M059J (cell line): ENCODE results near the gene PCK2. TPM values are rescaled to one million over a fixed set of nuclear protein-coding genes. Genes with fewer than 3 reads are reported as not detected.
A peak's percentile ranks its signal among the peaks of the same experiment; 100 is the strongest.

Experiments used
- DNase-seq: peaks from one replicate; pipeline ENCODE4 v3.0.0-alpha.2; 2012; ENCODE audit warnings: low read depth
- total RNA-seq: library from RNA; depleted of rRNA; stranded (reverse); fragments of >200 nt; shearing (Covaris generic); gene quantifications from 2 replicates; pipeline ENCODE4 v1.2.3, GENCODE V29; 2014

The PCK2 gene
- total RNA-seq, 1 experiment from 2014 or later = 15.6 TPM

DNA sequence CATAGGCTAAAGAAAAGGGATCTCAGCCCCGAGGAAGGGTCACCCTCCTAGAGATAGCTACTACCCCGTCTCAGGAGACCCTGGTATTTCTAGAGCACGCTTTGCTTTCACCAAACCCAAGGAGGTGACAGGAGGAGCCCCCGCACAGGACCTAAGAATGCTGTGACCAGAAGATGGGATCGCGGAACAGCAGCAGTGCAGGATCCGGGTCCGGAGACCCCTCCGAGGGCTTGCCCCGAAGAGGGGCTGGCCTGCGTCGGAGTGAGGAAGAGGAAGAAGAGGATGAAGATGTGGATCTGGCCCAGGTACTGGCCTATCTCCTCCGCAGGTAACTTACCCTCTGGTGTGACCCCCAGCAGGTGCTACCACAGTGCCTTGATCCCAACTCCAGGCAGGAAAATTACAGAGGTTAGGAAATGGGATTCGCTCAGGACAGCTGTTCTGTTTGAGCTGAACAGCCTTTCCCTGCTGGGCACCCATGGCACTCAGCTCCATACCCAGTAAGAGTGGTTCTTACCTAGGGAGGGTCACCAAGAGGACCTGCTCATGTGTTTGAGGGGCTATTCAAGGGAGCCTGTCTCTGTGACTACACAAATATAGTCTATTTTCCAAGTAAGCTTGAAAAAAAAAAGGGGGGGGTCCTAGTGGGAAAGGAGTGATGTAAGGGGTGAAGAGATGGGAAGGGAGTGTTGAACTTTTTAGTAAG, 21.5 kb downstream of the PCK2 start:
- no peak for DNase-seq

DNA sequence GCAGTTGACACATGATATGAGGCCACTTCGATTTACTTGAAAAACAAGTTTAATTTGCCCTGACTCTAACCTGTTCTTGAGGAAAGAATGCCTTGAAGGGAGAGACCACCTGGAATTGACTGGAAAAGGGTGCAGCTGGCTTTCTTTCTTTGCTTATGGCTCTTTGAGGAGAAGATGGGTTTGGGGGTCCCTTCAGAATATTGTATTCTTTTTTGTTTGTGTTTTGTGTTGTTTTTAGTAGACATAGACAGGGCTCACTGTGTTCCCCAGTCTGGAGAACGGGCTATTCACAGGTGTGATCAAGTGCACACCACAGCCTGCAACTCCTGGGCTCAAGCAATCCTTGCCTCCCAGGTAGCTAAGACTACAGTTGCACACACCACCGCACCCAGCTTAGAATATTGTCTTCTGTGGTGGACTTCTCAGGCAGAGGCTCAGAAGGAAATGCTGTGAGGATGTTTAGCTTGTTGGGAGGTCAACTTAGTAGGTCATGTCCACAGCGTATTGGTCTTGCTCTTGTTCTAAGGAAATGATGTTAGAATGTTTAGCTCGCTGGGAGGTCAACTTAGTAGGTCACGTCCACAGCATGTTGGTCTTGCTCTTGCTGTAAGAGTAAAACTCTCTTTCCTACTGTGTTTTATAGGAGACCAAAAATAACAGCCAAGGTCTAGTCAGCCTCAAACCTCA, 22.2 kb downstream of the PCK2 start:
- DNase-seq = no peak

DNA sequence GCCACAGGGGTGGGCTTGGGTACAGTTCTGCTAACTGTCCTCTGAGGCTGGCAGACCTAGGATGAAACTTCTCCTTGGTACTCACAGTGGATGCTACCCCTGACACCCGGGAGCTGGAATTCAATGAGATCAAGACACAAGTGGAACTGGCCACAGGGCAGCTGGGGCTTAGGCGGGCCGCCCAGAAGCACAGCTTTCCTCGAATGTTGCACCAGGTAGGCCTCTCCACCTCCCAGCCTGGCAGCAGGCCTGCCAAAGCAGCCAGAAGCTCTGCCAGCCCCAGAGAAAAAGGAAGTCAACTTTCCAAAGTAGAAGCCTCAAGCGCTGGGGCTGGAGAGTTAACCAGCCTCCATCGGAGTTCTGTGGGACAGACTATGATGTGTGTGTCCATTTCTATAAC, 23.1 kb downstream of the PCK2 start:
- no peak for DNase-seq

DNA sequence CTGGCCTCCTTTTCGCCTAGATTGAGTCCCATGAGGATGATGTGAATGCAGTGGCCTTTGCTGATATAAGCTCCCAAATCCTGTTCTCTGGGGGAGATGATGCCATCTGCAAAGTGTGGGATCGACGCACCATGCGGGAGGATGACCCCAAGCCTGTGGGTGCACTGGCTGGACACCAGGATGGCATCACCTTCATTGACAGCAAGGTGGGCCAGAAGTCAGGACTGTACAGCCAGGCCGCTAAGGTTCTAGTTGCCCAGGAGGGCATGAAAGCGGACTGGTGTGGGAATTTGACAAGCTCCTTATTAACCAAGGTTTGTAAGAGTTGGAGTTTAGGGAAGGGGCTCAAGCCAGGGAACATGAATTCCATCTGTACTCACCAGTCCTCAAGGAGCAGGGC, 25.6 kb downstream of the PCK2 start:
- no peak for DNase-seq

DNA sequence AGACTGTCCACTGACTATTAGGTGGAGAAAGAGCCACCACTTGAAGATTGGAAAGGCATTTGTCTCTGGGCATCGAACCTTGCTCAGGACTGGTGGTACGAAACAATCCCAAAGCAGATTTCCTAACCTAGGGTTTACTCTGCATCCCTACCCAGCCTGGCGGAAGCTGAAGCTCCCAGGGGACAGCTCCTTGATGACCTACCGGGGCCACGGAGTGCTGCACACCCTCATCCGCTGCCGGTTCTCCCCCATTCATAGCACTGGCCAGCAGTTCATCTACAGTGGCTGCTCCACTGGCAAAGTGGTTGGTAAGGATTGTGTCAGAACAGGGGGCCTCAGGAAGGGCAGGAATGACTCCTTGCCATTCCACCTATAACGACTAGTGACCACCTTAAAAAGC, 27.1 kb downstream of the PCK2 start:
- DNase-seq = no peak

DNA sequence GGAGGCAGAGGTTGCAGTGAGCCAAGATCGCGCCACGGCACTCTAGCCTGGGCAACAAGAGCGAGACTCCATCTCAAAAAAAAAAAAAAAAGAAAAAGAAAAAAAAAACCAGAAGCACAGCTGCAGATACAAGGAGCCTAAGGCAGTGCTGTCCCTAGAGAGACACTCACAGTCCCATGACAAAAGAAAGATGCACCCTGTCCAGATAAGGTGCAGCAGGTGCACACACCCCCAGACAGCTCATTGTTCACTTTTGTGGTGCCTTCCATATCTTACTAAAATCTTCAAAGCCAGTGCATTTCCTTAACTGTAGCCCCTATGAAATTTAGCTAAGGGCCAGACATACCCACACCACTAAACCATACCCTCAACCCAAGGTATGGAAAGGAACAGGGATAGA, 28.3 kb downstream of the PCK2 start:
- no peak for DNase-seq

DNA sequence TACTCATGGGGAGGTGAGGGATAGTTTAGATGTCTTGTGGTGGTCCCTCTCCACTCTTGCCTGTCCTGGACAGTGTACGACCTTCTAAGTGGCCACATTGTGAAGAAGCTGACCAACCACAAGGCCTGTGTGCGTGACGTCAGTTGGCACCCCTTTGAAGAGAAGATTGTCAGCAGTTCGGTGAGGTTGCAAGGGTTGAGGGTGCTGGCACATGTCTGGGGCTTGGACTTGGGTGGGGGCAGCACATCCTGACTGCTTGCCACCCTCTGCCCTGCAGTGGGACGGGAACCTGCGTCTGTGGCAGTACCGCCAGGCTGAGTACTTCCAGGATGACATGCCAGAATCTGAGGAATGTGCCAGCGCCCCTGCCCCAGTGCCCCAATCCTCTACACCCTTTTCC, 28.8 kb downstream of the PCK2 start:
- no peak for DNase-seq

DNA sequence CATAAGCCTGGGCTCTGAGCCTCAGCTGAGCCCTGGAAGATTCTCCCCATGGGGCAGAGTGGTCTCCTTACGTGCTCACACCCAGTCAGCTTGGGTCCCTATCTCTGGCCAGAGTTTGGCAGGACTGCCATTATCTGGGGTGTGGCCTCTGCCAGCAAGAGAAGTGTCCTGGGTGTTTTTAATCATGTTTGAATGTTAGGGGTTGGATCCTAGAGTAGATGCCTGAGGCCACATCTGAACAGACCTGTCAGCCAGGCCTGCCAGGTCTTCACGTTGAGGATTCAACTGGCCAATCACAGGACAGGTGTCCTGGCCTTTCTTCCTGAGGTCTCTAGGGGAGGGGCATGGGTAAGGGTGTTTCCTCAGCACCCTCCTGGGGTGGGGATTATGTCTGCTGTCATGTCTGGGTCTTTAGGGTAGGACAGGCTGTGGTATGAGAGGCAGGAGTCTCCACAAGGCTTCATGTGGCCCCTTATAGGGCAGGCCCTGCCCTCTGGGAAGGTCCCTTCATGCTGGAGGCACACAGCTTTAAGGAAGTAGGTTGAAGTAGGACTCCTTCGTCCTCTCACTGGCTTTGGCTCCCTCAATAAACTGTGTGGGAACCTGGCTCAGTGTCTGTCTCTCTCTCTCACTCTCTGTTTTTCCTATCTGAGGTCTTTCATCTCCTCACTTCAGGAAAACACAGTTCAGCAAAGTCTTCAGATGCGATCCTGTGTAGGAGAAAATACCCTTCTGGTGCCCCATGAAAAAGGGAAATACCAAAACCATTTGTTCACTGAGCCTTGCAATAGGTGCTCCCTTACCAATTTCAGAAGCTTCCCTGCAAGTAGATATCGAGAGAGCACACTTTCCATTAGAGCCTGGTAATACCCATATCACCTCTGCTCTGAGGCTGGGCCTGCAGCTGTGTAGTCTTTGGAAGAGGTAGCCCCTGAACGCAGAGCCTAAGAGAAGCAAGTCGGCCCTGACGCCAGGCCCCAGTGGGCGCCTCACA, 29.6 kb downstream of the PCK2 start:
- no peak for DNase-seq

DNA sequence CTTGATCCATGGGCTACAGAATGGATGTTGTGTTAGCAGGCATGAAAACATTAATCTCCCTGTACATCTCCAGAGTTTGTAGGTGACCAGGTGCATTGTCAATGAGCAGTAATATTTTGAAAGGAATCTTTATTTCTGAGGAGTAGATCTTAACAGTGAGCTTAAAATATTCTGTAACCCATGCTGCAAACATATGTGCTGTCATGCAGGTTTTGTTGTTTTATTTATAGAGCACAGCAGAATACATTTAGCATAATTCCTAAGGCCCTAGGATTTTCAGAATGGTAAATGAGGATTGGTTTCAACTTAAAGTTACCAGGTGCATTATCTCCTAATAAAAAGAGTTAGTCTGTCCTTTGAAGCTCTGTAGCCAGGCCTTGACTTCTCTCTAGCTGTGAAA, 32.8 kb downstream of the PCK2 start:
- no peak for DNase-seq

DNA sequence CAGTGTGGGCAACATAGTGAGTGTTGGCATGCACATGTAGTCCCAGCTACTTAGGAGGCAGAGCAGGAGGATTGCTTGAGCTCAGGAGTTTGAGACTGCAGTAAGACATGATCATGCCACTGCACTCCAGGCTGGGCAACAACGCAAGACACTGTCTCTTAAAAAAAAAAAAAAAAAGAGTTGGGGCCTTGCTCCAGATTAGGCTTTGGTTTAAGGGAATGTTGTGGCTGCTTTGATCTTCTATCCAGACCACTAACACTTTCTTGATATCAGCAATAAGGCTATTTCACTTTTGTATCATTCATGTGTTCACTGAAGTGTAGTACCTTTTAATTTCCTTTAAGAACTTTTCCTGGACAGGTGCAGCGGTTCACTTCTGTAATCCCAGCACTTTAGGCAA, 33.6 kb downstream of the PCK2 start:
- DNase-seq = no peak

DNA sequence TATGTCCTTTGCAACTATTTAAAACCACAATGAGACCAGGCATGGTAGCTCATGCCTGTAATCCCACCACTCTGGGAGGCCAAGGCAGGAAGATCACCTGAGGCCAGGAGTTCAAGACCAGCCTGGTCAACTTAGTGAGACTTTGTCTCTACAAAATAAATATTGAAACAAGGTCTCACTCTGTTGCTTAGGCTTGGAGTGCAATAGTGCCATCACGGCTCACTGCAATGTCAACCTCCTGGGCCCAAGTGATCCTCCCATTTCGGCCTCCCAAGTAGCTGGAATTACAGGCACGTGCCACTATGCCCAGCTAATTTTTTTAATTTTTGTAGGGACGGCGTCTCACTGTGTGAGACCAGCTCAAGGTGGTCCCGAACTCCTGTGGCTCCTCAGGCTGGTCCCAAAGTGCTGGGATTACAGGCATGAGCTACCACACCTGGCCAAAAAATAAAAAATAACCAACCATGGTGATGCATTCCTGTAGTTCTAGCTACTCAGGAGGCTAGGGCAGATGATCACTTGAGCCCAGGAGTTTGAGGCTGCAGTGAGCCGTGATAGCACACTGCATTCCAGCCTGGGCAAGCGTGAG, 35.4 kb downstream of the PCK2 start:
- no peak for DNase-seq

DNA sequence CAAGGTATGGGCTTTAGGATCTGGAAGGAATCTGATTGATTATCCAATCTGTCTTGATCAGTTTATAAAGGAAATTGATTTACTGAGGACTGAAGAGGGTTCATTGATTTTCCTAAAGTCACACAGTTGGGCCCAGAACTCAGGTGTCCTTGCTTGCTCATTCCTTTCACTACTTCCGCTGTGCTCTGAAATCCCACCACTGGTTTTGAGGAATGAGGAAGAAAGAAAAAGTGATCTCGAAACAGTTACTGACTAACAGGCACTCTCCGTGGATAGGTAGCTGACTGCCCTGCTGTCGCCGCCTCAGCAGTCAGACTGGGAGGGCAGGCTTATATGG, 36.2 kb downstream of the PCK2 start, which contains the start of gene FITM1:
TSS of gene FITM1 (plus strand) at position 280 of the 337 bp plus-strand sequence. CDS start 905 bp downstream, outside the sequence.
- DNase-seq = no peak

DNA sequence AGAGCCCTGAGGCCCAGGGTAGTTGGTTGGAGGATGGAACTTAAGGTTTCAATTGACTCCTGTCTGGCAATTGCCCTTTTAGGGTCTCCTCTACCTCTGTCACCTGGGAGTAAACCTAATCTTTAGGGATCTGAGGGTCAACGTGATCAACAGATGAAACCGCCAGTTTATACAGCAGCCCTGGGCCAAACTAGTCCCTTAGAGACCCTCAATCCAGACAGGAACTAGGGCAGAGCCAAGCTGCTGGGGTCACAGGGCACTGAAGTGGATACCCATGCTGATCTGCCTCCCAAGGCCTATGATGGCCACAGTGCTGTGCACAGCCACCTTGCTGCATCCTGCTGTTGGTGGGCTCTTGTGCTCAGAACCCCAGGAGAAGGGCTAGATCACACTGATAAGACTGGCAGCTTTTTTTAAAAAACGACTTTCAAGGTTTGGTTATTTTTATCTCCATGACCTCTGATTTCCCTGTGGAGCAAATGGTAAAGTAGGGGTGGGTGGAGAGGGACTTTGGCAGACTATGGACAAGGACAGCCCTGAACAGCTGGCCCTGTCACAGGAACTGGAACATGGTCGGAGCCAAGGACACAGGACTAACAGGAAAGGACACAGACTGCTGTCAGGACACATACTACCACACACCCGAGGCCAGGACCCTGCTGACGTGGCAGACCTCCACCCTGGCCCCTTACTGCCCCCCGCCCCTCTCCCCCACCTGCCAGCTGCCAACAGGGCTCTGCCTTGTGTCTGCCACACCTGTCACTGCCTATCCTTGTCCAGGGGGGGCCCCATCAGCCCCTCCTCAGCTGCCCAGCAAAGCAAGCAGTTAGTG, 36.8 kb downstream of the PCK2 start:
- no peak for DNase-seq

DNA sequence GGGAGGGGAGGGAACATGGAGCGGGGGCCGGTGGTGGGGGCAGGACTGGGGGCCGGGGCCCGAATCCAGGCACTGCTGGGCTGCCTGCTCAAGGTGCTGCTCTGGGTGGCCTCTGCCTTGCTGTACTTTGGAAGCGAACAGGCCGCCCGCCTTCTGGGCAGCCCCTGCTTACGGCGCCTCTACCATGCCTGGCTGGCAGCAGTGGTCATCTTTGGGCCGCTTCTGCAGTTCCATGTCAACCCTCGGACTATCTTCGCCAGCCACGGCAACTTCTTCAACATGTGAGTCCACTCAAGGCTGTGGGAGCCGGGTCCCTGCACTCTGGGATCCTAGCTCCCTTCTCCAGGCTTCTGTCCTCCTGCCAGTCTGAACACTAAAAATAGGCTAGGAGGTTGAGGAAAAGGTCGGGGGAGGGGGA, 37.4 kb downstream of the PCK2 start:
- DNase-seq = no peak

DNA sequence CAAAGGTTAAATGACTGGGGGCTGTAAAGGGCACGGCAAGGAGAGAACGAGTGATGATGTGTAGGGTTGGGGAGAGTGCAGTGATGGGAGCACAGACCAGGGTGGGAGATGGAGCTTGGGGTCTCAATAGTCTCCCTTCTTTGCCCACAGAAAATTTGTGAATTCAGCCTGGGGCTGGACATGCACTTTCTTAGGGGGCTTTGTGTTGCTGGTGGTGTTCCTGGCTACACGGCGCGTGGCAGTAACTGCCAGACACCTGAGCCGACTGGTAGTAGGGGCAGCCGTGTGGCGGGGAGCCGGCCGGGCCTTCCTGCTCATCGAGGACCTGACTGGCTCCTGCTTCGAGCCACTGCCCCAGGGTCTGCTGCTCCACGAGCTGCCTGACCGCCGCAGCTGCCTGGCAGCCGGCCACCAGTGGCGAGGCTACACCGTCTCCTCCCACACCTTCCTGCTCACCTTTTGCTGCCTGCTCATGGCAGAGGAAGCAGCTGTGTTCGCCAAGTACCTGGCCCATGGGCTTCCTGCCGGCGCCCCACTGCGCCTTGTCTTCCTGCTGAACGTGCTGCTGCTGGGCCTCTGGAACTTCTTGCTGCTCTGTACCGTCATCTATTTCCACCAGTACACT, 38.1 kb downstream of the PCK2 start:
- DNase-seq = no peak

DNA sequence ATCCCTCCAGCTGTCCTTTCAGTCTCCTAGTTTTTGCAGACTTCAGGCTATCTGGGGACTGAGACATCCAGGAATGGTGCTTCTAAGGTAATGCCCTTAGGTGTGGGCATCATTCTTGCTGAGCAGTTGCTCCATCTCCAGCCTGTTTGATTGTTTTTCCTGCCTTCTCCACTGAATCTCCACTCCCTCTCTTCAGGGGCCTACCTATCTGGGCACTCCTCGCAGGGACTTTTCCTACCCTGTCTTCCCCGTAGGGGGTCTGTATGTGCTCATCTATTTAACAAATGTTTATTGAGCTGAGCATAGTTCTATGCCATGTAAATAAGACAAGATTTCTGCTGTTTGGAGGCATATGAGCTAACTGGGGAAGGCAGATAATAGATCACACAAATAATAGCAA, 38.9 kb downstream of the PCK2 start:
- no peak for DNase-seq

DNA sequence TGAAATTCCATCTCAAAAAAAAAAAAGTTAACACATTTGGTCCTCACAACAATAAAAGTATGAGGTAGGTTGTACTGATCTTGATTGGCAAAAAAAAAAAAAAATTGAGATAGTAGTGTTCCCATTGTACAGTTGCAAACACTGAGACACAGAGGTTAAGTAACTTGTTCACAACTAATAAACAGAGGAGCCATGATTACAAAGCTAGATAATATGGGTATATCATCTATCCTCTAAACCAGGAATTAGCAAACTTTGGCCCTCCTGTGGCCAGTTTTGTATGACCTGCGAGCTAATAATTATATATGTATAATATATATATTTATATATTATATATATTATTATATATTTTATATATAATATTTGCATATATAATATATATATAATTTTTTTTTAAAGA, 39.6 kb downstream of the PCK2 start:
- DNase-seq = no peak

DNA sequence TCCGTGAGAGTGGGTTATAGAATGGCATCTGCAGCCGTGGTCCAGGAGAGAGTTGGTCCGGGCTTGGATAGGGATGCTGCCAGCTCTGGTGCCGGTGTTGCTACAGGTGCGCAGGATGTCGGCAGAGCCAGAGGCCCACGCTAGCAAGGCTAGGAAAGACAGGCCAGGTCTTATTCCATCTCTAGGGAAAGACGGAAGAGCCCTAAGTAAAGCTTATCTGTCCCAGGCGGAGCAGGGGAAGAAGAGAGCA, 41.4 kb downstream of the PCK2 start:
- DNase-seq = no peak

DNA sequence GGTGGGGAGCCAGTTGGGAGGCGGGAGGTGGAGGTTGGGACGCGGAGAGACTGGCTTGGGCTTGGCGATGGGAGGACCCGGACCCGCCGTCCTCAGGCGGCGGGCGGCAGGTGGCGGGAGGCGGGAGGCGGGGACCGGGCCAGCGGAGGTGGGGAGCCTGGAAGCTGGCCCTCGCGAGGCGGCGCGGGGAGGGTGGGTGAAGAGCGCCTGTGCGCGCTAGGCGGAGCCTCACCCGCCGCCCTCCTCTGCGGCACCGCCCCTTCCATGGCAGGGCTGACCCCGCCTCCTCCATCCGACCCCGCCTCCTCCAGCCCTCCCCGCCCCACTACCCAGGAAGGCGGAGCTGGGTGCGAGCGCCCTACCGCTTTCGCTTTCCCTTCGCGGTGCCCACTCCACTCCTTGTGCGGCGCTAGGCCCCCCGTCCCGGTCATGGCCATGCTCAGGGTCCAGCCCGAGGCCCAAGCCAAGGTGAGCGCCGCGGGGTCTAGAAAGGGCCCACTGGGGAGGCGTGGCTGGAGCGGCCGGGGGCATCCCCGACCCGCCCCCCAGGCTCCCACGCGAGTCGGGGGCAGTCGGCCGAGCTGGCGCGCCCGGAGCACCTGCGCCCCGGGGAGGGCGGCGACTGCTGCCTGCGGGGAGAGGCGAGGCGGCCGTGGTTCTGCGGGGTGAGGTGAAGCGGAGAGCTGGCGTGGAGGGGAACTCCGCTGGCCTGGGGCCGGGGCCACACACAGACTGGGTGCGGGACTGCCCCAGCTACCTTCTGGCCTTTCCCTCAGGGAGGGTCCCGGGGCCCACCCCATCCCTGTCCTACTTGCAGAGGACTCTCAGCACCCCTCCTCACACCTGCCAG, 41.9 kb downstream of the PCK2 start, which contains the start of gene PSME1:
TSS of gene PSME1 (plus strand) at position 361 of the 850 bp plus-strand sequence. CDS start at position 430, 69 bp downstream.
- DNase-seq = peak; percentile 81
